ENCODE results near the gene CHST3. TPM values are rescaled to one million over a fixed set of nuclear protein-coding genes. Genes with fewer than 3 reads are reported as not detected.

CHST3 gene
- total RNA-seq, 1 experiment from 2014 or later: 44.6 TPM

- in situ Hi-C loops (cut with HindIII; ENCODE audit: low pct_unique_long_range_greater_than_20kb, low sequenced_read_pairs) (no loop called here), intact Hi-C loops (cut with micrococcal nuclease; ENCODE audit: unreplicated experiment) (no loop called here)
- ATAC-seq (no peak), DNase-seq (ENCODE audit: low read depth, low spot score) (no peak)
- ChIA-PET CTCF (no interaction called here), POLR2A (no interaction called here)
- Histone ChIP-seq H3K9me3 (ENCODE audit: control insufficient read depth, insufficient read depth, low read depth, low read length) (no peaks in the 10 kb centered on the region), H3K27ac (ENCODE audit: low read length) (no peak overlapping the region; the same call in 1 of the 2 replicates), H3K4me1 (ENCODE audit: control insufficient read depth, insufficient read depth, low read length) (peaks cover 58% of the 10 kb centered on the region), H3K36me3 (ENCODE audit: control insufficient read depth, insufficient read depth, low read length) (no peaks in the 10 kb centered on the region), H3K4me3 (ENCODE audit: low read depth in 2 of 2, low read length in 2 of 2) (no peak overlapping the region), H3K27me3 (ENCODE audit: control insufficient read depth, insufficient read depth, low read length) (no peaks in the 10 kb centered on the region)
- no peak for TF ChIP-seq CTCF (IDR thresholded peaks at IDR 0.05)
- no peak for TF ChIP-seq TCF7L2 (IDR thresholded peaks at IDR 0.05; ENCODE audit: low read depth, low read length)
- TF ChIP-seq REST (IDR thresholded peaks at IDR 0.05; ENCODE audit: insufficient read depth in 1 of 2, low read depth in 2 of 2, low read length in 1 of 2): no peak
- no TSS peak for BruUV-seq (replicated peaks)
These were observed 32.6 kb downstream of the CHST3 start for GRCh38 chr10:71996592-71997371.

GRCh38 chr10:71998119-71998839 is 34.1 kb downstream of the CHST3 start:
- ChIA-PET CTCF (interaction anchor here (0.5 to 1.7 kb wide), 2 partner anchors 50 to 73 kb away, joined by 3 to 6 read pairs; no protein-coding TSS in a partner anchor), POLR2A (interaction anchor here (0.5 to 0.7 kb wide), 2 partner anchors 16 to 21 kb away, joined by 3 to 7 read pairs; no protein-coding TSS in a partner anchor)
- peak; percentile 52 for ATAC-seq
- H3K36me3 ChIP-seq (ENCODE audit: control insufficient read depth, insufficient read depth, low read length): no peaks in the 10 kb centered on the region
- TF ChIP-seq SIN3A (IDR thresholded peaks at IDR 0.05; ENCODE audit: borderline replicate concordance, insufficient read depth, low read depth, low read length) (no peak), POLR2AphosphoS5 (IDR thresholded peaks at IDR 0.05; ENCODE audit: low read depth, low read length) (no peak), CTCF (IDR thresholded peaks at IDR 0.05) (no peak), REST (IDR thresholded peaks at IDR 0.05; ENCODE audit: insufficient read depth in 1 of 2, low read depth in 2 of 2, low read length in 1 of 2) (no peak), TCF7L2 (IDR thresholded peaks at IDR 0.05; ENCODE audit: low read depth, low read length) (no peak)
- no peak overlapping the region for H3K4me3 ChIP-seq (ENCODE audit: low read depth in 2 of 2, low read length in 2 of 2)
- H3K9me3 ChIP-seq (ENCODE audit: control insufficient read depth, insufficient read depth, low read depth, low read length): no peaks in the 10 kb centered on the region
- no peaks in the 10 kb centered on the region for H3K27me3 ChIP-seq (ENCODE audit: control insufficient read depth, insufficient read depth, low read length)
- H3K4me1 ChIP-seq (ENCODE audit: control insufficient read depth, insufficient read depth, low read length): peaks cover 60% of the 10 kb centered on the region
- intact Hi-C loops (cut with micrococcal nuclease; ENCODE audit: unreplicated experiment) (no loop called here), in situ Hi-C loops (cut with HindIII; ENCODE audit: low pct_unique_long_range_greater_than_20kb, low sequenced_read_pairs) (no loop called here)
- peak overlapping the region; percentile 54 for H3K27ac ChIP-seq (ENCODE audit: low read length)
- no peak for DNase-seq (ENCODE audit: low read depth, low spot score)
- no TSS peak for BruUV-seq (replicated peaks)

Data from Panc1 (cell line).